Loucy (cell line): ENCODE data around the gene COQ8B.

ENCODE experiments used
- H2AFZ ChIP-seq: fragments of 200-600 bp; sonication (generic); 2 replicates; pipeline ENCODE4 v1.6.0; 2016; ENCODE audit warnings: antibody characterized with exemption, mild to moderate bottlenecking, low read length, moderate library complexity
- H3F3A ChIP-seq: fragments of 200-600 bp; 2 replicates; pipeline ENCODE4 v1.6.0; 2016; ENCODE audit warnings: antibody characterized with exemption, low read depth, mild to moderate bottlenecking
- H3K27me3 ChIP-seq: fragments of 200-600 bp; sonication (generic); 2 replicates; pipeline ENCODE4 v1.6.1; 2014; ENCODE audit warnings: low read length, mild to moderate bottlenecking; ENCODE audit not compliant: insufficient read depth, poor library complexity, severe bottlenecking
- H3K36me3 ChIP-seq: fragments of 200-600 bp; sonication (generic); 2 replicates; pipeline ENCODE4 v1.6.1; 2016; ENCODE audit warnings: low read length; ENCODE audit not compliant: insufficient read depth
- H3K4me1 ChIP-seq: fragments of 200-600 bp; sonication (generic); 2 replicates; pipeline ENCODE4 v1.5.1; 2014; ENCODE audit warnings: low read length, mild to moderate bottlenecking; ENCODE audit not compliant: insufficient read depth, poor library complexity, severe bottlenecking
- H3K4me2 ChIP-seq: fragments of 200-600 bp; sonication (generic); 2 replicates; pipeline ENCODE4 v1.6.0; 2014; ENCODE audit warnings: antibody characterized with exemption, low read length, low read depth, mild to moderate bottlenecking; ENCODE audit not compliant: poor library complexity, severe bottlenecking
- H3K4me3 ChIP-seq: fragments of 200-600 bp; sonication (generic); 2 replicates; pipeline ENCODE4 v1.5.1; 2014; ENCODE audit warnings: low read length, mild to moderate bottlenecking, mixed read lengths; ENCODE audit not compliant: poor library complexity, severe bottlenecking
- H3K79me2 ChIP-seq: fragments of 200-600 bp; sonication (generic); 2 replicates; pipeline ENCODE4 v1.6.1; 2014; ENCODE audit warnings: low read length; ENCODE audit not compliant: insufficient read depth
- H3K9ac ChIP-seq: fragments of 200-600 bp; sonication (generic); 2 replicates; pipeline ENCODE4 v1.6.0; 2014; ENCODE audit warnings: mild to moderate bottlenecking, low read depth, low read length, moderate library complexity; ENCODE audit not compliant: poor library complexity, severe bottlenecking
- H3K9me2 ChIP-seq: fragments of 200-600 bp; sonication (generic); replicated peaks from 2 replicates; pipeline ENCODE4 v1.6.1; 2016; ENCODE audit warnings: low read depth, low read length, mixed read lengths
- H3K9me3 ChIP-seq: fragments of 200-600 bp; sonication (generic); 2 replicates; pipeline ENCODE4 v1.6.1; 2014; ENCODE audit warnings: mild to moderate bottlenecking, antibody characterized with exemption, low read length, low read depth; ENCODE audit not compliant: insufficient read depth
- H4K20me1 ChIP-seq: fragments of 200-600 bp; sonication (generic); 2 replicates; pipeline ENCODE4 v1.6.0; 2014; ENCODE audit warnings: antibody characterized with exemption, low read length, mild to moderate bottlenecking; ENCODE audit not compliant: insufficient read depth, poor library complexity, severe bottlenecking
- CTCF ChIP-seq: fragments of 200-600 bp; sonication (generic); conservative IDR thresholded peaks from 2 replicates; pipeline ENCODE4 v1.5.1; 2014; ENCODE audit warnings: mild to moderate bottlenecking, antibody characterized with exemption, low read length
- EZH2phosphoT487 ChIP-seq: fragments of 200-600 bp; IDR thresholded peaks from 2 replicates; pipeline ENCODE4 v1.6.1; 2018; ENCODE audit warnings: antibody characterized with exemption, mild to moderate bottlenecking, moderate library complexity, borderline replicate concordance

The COQ8B gene

GRCh38 chr19:40672573-40673299 is 44.0 kb downstream of the COQ8B start:
- no peaks in the 10 kb centered on the region for H3K79me2 ChIP-seq
- no peak for TF ChIP-seq EZH2phosphoT487
- no peak for TF ChIP-seq CTCF
- no peaks in the 10 kb centered on the region for H4K20me1 ChIP-seq
- no peak overlapping the region for H3K4me3 ChIP-seq
- no peaks in the 10 kb centered on the region; the same call in 1 of the 2 replicates for H3K36me3 ChIP-seq
- H2AFZ ChIP-seq, result no peak overlapping the region
- H3K4me1 ChIP-seq, result peaks cover 13% of the 10 kb centered on the region
- H3K9me2 ChIP-seq, result no peaks in the 10 kb centered on the region
- no peaks in the 10 kb centered on the region for H3K9me3 ChIP-seq
- no peaks in the 10 kb centered on the region for H3K27me3 ChIP-seq
- no peak overlapping the region for H3K9ac ChIP-seq
- H3F3A ChIP-seq, result no peaks in the 10 kb centered on the region
- no peak overlapping the region for H3K4me2 ChIP-seq

DNA sequence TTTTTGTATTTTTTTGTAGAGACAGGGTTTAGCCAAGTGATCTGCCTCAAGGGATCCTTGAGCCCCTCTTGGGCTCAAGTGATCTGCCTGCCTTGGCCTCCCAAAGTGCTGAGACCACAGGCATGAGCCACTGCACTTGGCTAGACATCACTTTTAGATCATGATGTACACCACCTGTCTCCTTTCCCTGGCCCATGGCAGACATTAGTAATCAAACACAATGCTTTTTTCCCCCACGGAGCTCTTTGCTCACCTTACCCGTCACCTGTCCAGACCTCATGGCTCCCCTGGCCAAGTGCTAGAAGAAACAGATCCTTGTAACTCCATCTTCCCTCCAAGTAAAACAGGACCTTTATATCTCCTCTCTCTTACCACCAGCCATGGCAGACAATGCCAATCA is 44.6 kb downstream of the COQ8B start:
- no peak overlapping the region for H3K4me2 ChIP-seq
- H4K20me1 ChIP-seq, result no peaks in the 10 kb centered on the region
- H3K9me3 ChIP-seq, result no peaks in the 10 kb centered on the region
- no peaks in the 10 kb centered on the region for H3K27me3 ChIP-seq
- H3K4me1 ChIP-seq, result peaks cover 13% of the 10 kb centered on the region
- no peaks in the 10 kb centered on the region for H3F3A ChIP-seq
- H3K36me3 ChIP-seq, result no peaks in the 10 kb centered on the region; the same call in 1 of the 2 replicates
- H3K9me2 ChIP-seq, result no peaks in the 10 kb centered on the region
- H3K79me2 ChIP-seq, result no peaks in the 10 kb centered on the region
- H3K4me3 ChIP-seq, result no peak overlapping the region
- TF ChIP-seq EZH2phosphoT487, result no peak
- TF ChIP-seq CTCF, result no peak
- no peak overlapping the region for H3K9ac ChIP-seq
- H2AFZ ChIP-seq, result no peak overlapping the region

- no peak overlapping the region for H3K4me3 ChIP-seq
- peaks cover 13% of the 10 kb centered on the region for H3K4me1 ChIP-seq
- no peak overlapping the region for H2AFZ ChIP-seq
- H3K4me2 ChIP-seq, result no peak overlapping the region
- no peak overlapping the region for H3K9ac ChIP-seq
- H4K20me1 ChIP-seq, result no peaks in the 10 kb centered on the region
- no peaks in the 10 kb centered on the region for H3K9me3 ChIP-seq
- H3K79me2 ChIP-seq, result no peaks in the 10 kb centered on the region
- no peak for TF ChIP-seq EZH2phosphoT487
- no peak for TF ChIP-seq CTCF
- no peaks in the 10 kb centered on the region; the same call in 1 of the 2 replicates for H3K36me3 ChIP-seq
- no peaks in the 10 kb centered on the region for H3K9me2 ChIP-seq
- H3F3A ChIP-seq, result no peaks in the 10 kb centered on the region
- no peaks in the 10 kb centered on the region for H3K27me3 ChIP-seq
These were observed 45.3 kb downstream of the COQ8B start for GRCh38 chr19:40671404-40671803.
